SIG-M5 (cell line): ENCODE results near the gene PRR36.
"Not testable (repeated sequence)": the region's sequence is repeated elsewhere in the genome, so short reads cannot be mapped to it uniquely, and the experiment has no call there.

Experiments
- DNase-seq: peaks from one replicate; lab custom pipeline; 2025; lab: John Stamatoyannopoulos, UW

The PRR36 gene

DNA sequence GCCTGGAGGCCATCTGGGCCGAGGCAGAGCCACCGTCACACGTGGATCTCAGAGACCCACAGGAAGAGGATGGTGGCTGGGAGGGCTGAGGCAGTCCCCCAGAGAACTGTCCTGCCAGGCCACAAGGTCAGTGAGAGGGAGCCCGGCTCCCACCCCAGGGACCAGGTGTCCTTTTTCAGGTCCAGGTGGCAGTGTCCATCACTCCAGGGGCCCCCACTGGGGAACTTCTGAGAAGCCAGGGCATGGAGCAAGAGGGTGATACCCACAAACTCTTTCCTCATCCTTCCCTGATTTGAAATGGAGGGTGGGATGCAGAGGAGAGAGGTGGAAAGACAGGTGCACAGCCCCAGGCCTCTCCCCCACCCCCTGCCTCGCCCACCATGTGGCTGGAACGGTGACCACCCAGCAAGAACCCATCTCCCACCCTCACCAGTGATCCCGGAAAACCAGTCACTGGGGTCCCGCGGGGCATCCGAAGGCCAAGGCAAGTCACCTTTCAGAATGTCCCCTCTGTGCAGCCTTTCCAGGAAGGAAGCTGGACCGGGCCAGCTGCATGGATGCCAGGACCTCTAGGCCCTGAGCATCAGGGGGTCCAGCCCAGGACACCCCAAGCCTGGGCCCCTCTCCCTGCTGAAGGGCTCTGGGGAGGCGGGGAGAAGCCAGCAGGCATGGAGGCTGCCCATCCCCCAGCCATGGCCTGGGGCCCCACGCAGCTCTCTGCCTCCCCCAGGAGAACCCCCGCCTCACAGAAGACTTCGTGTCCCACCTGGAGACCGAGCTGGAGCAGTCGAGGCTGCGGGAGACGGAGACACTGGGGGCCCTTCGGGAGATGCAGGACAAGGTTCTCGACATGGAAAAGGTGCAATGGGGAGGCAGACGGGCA, 14.1 kb downstream of the PRR36 start:
- DNase-seq, result no peak

DNA sequence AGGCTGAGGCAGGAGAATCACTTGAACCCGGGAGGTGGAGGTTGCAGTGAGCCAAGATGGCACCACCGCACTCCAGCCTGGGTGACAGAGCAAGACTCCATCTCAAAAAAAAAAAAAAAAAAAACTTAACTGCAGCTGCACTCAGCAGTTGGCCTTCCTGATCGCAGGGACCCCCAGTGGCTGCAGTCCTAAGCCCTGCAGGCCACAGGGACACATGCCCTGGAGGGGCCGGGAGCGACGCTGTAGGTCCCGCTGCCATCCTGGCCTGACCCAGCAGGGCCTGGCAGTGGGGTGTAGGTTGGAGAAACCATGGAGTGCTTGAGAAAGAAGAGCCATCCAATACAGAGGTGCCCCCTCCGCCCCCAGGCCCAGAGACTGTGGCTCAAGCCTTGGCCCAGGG, 15.1 kb downstream of the PRR36 start:
- DNase-seq, result not testable (repeated sequence)

DNA sequence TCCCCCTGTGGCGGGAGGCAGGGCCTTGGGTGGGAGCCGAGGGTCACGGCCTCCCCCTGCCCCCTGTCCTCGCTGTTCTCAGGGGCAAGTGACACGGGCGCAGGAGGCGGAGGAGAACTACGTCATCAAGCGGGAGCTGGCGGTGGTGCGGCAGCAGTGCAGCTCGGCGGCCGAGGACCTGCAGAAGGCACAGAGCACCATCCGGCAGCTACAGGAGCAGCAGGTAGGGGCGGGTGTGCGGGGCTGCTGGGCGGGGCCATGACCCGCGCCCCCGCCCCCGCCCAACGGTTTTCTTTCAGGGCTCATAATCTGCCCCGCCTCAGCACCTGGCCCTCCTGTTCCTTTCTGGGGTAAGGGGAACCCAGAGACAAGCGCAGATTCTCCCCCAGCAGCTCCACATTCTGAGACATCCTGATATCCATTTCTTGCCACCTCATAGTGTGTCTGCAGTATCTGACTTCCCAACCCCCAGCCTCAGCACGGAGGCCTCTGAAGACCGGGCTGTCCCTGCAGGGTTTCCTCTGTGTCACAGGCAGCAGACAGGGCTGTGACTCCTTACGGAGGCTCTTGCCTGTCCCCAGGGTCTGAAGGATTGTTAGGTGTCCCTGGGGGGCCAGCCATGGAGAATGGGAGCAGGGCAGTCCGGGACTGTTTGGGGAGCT, 15.9 kb downstream of the PRR36 start:
- no peak for DNase-seq

DNA sequence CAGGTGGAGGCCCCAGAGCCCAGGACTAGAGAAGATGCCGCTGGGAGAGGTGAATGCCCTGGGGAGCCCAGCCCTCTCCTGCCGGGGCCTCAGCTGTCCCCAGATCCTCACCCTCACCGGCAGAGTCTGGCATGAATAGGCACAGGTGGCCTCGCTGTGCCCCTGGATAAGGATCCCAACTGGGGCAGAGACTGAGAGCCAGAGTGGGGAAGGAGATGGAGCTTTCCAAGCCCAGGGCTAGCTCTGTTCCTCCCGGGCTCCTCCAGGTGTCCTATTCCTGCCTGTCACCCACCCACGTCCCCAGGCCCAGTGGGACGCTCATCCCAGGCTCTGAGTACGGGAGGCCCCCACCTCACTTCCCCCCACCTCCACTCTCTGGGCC, 16.5 kb downstream of the PRR36 start:
- DNase-seq, result no peak

DNA sequence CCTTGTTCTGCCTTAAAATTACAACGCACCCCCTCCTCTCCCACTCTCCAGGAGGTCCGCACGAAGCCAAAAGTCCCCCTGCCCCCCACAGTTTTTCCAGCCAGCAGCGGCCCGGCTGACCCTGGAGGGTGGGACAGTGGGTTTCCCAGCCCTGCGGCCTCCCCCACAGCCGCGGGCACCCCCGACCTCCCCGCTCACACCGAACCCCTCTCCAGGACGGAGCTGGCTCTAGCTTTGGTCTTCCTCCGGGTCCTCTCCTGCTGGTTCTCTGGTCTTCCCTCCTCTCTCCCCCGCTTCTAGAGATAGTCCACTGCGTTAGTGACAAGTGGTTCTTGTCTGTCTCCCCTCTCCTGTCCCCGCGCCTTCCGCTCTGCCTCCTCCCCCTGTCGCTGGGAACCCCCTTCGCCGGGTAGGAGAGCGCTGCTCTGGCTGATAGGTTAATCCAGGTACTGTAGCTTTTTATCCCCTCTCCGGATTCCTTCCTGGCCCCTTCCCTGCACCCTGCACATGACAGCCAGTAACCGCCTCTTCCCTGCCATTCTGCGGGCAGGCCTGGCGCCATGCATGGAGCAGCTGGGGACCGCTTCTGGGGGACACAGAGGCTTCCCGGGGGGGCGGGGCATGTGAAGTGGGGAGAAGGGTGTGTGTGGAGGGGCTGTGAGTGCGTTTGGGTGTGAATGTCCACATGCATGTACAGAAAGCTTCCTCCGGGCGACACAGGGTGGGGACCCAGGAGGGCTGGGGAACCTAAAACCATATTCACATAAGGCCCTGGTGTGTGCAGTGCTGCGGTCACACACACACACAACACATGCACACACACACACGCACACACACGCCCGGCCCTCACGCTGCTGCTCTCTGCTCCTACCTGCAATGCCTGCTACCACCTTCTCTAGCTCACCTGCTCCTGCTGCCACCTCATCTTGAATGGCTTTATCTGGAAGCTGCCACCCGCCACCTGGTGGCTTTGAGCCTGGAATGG, 17.2 kb downstream of the PRR36 start:
- DNase-seq, result no peak

DNA sequence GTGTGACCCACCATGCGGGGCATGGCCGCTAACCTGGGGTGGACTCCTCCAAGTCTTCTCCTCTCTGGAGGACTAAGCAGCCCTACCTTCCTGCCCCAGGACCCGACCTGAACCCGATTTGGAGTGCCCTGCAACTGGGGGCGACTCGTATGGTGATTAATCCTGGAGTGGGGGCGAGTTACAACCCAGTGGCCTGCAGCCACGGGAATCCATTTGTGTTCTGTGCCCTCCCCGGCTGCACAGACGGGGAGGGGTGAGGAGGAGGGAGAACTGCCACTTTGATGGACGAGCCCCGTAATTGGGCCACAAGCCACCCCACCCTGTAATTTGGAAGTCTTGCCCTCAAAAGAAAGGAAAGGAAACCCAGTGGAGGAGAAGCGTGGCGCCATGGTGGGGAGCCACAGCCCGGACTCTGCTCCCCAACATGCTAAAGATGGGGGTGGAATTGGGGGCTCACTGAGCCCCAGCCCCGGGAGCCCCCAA, 18.0 kb downstream of the PRR36 start:
- no peak for DNase-seq

DNA sequence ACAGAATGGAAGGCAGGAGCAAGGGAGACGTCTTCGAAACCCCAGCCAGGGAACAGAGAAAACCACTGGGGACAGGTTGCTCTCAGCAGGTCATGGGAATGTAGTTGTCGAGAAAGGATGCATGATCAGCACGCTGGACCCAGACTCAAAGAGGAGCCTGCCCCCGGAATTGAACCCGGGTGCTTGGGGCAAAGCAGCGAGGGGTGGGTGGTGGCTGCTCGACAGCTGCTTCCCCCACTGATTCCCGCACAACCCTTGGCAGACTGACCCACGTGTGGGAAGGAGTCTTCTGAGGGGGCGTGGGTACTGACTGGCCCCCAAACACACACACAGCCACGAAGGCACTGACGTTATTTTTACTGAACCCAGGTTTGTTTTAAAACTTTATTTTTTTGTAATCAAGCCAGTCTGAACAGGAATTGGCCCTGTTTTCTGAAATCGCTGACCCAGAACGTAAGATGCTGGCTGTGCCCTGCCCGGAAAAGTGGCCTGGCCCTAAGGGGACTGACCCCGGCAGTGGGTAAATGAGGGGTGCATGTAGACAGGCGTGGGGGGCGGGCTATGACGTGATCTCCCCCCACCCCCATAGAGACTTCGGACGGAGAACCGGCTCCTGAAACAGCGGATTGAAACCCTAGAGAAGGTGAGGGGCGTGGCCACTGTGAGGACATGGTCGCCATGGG, 18.6 kb downstream of the PRR36 start:
- DNase-seq, result no peak

DNA sequence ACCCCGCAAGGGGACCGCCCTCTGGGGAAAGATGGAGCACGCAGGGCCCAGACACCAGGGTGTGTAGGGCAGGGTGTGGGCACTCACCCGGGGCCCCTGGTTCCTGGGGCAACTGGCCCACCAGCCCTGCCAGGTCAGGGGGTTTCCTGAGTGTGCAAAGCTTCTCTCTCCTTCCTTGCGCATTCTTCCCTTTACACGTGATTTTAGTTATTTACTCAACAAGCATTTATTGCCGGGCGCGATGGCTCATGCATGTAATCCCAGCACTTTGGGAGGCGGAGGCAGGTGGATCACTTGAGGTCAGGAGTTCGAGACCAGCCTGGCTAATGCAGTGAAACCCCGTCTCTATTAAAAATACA, 20.4 kb downstream of the PRR36 start:
- DNase-seq, result no peak

DNA sequence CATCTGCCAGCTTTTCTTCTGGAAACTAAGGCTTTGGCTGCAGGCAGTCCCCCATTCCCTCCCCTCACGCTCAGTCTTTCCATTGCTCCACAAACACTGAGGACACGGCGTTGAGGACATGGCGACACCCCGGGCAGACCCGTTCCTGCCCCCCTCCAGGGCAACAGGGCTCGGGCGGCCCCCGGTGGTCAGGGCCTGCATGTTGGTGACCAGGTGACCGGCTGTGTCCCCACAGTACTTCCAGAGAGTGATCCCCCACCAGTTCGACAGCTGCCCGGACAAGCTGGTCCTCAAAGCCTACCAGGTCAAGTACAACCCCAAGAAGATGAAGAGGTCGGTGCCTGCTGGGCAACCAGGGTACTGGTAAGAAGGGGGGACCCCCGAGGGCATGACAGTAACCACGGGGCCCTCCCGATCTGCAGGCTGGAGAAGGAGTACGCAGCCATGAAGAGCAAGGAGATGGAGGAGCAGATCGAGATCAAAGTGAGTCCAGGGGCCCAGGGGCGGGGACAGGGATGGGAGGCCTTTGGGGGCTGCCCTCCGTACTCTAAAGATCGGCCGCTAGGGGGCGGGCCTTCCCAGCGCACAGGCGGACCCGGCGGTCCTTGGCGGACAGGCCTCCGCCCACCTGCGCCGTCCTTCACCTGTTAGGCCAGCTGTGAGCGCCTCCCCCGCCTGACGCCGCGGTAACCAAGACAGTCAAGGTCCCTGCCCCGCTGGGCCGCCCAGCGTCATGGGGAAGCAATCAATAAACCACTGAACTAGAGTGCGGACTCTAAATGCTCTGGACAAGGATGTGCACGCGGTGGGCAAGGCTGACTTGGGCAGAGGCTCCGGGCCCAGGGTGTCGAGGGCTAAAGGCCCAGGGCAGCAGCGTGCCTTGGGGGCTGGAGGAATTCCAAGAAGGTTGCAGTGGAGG, 21.1 kb downstream of the PRR36 start:
- no peak for DNase-seq

DNA sequence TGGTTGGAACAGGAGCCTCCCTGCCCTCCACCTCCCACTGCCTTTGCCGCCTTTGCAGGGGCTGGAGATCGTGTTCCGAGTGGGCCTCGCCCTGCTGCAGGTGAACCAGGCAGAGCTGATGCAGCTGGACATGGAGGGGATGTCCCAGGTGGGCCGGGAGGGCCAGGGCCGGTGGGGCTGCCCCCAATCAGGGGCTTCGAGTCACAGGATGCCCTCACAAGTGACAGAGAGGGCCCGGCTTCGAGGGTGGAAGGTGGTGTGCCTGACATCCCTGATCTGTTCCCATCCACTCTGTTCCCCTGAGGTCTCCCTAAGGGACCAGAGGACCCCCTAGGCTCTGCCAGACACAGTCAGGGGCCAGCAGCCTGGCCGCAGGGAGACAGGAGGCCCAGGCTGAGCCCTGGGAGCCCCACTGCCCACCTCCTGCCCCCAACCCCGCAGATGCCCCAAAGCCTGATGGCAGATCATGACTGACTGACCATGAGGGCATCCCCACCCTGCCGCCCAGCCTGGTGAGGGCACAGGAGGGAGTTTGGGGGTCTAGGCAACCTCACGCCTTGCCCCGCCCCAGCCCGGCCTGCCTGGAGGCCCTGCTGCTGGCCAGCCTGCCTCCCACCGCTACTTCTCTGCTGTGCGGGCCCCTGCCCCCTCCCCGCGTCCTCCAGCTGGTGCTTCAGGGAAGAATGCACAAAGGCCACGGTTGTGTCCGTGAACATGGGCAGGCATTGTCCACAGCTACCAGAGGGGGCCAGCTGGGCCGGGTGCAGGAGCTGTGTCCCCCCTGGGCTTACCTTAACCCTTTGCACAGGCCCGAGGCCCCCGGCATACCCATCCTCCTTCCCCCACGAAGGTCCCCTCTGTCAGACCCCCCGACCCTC, 22.3 kb downstream of the PRR36 start:
- DNase-seq, result no peak

DNA sequence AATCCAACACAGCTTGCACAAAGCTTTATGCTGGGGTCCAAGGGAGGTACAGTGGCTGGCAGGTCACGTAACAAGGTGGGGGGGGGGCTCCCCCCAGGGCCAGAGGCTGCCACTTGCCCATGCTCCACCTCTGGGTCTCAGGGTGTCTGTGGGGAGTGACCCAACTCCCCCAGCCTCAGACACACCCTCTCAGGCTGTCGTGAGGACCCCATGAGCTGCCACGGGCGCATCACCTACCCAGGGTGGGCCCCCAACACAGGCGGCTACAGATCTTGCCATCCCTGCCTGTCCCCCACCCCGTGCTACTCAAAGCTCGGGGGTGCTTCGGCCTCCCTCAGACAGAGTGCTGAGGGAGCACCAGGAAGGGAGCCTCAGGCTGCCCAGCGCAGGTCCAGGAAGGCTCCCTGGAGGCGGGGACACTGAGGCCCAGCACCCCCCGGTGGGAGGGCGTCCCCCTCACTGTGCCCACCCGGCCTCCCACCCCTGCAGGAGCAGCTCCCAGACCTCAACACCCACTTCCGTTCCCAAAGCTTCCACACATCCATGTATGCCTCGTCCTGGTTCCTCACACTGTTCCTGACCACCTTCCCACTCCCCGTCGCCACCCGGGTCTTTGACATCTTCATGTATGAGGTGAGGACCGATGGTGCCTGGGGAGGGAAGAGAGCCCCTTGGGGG, 23.1 kb downstream of the PRR36 start:
- no peak for DNase-seq

DNA sequence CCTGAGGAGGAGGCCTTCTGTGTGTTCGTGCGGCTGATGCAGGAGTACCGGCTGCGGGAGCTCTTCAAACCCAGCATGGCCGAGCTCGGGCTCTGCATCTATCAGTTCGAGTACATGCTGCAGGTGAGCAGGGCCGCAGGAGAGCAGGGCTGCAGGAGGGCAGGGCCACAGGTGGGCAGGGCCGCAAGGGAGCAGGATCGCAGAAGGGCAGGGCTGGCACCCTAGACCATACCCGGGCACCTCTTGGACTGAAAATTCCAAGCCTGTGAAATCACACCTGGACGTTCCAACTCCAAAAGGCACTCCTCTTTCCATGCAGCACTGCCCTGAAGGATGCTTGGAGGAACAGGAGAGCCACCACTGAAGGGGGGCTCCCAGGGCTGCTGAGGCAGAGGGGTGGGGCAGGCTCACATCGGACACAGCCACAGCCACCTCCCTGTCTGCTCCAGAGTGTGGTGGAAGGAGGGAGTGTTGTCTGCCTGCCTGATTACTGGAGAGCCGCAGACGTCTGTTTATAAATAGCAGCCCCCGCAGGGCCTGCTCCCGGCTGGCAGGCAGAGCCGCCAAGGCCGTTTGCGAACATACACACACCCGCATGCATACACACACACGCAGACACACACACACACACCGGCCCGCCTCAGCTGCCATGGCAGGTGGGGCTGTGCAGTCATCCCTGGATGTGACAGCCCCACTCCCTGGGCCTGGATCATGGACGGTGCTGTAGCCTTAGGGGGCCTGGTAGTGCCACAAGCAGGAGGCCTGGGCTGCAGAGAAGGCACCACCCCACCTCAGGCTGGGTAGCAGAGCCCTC, 24.0 kb downstream of the PRR36 start:
- DNase-seq, result no peak

DNA sequence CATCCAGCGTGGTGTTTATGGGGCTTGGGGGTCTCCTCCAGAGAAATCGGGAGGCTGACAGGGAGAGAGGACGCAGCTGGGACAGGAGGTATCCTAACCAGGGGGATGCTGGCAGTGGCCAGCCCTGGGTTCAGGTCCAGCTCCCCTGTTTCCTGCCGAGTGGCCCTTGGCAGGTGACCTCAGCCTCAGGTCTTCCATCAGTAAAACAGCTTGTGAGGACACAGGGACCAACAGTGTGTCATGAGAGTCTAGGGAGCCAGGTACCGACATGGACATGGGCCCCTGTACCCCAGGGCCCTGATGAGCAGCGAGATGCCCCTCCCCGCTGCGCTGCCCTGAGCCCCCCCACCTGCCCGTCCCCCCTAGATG, 24.6 kb downstream of the PRR36 start:
- no peak for DNase-seq

DNA sequence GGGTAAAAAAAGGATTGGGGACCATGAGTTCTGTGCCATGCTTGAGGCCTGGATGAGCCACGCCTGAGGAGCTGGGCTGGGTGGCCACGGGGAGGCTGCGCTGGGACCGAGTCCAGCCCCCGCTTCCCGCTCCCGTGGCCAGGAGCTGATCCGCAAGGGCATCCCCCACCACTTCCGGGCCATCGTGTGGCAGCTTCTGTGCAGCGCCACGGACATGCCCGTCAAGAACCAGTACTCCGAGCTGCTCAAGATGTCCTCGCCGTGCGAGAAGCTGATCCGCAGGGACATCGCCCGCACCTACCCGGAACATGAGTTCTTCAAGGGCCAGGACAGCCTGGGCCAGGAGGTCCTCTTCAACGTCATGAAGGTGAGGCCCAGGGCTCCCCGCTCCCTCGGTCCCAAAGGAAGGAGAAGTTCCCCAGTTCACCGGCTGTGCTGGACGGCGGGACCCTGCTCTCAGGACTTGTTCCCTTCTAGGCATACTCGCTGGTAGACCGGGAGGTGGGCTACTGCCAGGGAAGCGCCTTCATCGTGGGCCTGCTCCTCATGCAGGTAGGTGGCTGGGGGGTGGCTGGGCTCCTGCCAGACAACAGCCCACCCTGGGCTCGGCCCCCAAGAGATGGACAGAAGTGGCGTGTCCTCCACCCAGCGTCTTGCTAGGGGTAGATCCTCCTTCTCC, 25.3 kb downstream of the PRR36 start:
- DNase-seq, result no peak

DNA sequence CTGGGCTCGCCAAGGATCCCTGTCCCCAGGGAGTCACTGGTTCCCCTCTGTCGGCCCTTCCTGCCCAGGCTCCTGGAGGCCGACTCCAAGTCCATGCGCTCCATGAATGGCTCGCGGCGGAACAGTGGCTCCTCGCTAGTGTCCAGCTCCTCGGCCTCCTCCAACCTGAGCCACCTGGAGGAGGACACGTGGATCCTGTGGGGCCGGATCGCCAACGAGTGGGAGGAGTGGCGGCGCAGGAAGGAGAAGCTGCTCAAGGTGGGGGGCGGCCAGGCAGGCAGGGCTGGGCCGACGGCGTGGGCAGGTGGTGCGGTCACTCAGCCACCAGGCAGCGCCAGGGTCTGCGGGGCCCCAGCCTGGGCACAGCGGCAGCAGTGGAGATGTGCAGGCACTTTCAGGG, 26.5 kb downstream of the PRR36 start:
- DNase-seq, result no peak

DNA sequence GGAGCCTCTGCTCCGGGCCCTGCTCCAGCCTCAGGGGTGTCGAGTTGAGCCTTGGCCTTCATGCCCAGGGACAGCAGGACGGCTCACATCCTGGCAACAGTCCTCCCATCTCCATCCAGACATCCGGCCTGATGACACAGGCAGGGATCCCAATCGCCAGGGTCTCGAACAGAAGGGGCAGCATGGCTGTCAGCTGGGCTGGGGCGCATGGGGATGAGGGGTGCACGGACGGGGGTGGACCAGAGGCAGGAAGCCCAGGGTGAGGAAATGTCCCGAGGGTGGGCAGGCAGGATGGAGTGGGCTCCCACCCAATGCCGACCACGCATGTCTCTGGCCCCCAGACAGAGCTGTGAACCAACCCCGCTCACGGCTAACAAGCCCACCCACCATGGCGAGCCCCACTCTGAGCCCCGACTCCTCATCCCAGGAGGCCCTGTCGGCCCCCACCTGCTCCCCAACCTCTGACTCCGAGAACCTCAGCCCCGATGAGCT, 28.0 kb downstream of the PRR36 start:
- DNase-seq, result no peak

DNA sequence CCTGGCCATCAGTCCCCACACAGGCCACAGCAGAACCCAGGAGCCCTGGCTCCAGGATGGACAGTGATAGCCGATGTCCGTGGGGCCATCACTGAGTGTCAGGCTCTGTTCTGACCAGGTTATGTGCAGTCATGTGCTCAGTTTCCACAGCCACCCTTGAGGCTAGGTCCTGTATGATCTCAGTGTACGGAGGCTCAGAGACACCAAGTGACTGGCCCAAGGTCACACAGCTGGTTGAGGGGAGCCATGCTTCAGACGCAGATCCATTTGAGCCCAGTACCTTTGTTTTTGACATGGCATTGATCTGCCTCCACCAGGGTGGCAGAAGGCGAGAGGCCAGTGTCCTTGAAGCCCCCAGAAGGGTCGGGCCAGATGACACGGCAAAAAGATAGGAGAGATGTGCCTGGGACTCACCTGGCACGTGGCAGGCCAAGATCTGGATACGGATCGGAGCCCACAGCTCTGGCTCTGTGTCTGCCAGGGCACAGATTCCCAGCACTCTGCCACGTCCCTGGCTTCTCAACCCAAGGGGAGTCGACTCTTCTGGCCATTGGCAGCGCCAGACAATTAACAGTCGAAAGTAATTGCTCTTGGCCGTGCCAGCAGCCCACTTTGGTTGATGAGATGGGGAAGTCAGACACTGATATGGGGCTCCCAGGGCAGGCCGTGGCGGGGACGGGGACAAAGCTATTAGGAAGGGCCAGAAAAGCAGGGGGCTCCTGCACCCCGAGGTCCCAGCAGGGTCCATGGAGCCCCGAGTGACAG, 28.6 kb downstream of the PRR36 start:
- no peak for DNase-seq
